ENCODE results near the gene PEX11A.

Gene PEX11A

GRCh38 chr15:89677381-89677780 lies 13.2 kb downstream of the PEX11A start:
- DNase-seq (ENCODE audit: low read depth in 2 of 3, low spot score in 1 of 3): no peak

- no peak for DNase-seq (ENCODE audit: low read depth in 2 of 3, low spot score in 1 of 3)
Observed at GRCh38 chr15:89675606-89676005, 14.9 kb downstream of the PEX11A start.

- DNase-seq (ENCODE audit: low read depth in 2 of 3, low spot score in 1 of 3): no peak
Observed at GRCh38 chr15:89674526-89674925, 16.0 kb downstream of the PEX11A start.

GRCh38 chr15:89673165-89673512 lies 17.4 kb downstream of the PEX11A start:
- DNase-seq (ENCODE audit: low read depth in 2 of 3, low spot score in 1 of 3): no peak

DNA sequence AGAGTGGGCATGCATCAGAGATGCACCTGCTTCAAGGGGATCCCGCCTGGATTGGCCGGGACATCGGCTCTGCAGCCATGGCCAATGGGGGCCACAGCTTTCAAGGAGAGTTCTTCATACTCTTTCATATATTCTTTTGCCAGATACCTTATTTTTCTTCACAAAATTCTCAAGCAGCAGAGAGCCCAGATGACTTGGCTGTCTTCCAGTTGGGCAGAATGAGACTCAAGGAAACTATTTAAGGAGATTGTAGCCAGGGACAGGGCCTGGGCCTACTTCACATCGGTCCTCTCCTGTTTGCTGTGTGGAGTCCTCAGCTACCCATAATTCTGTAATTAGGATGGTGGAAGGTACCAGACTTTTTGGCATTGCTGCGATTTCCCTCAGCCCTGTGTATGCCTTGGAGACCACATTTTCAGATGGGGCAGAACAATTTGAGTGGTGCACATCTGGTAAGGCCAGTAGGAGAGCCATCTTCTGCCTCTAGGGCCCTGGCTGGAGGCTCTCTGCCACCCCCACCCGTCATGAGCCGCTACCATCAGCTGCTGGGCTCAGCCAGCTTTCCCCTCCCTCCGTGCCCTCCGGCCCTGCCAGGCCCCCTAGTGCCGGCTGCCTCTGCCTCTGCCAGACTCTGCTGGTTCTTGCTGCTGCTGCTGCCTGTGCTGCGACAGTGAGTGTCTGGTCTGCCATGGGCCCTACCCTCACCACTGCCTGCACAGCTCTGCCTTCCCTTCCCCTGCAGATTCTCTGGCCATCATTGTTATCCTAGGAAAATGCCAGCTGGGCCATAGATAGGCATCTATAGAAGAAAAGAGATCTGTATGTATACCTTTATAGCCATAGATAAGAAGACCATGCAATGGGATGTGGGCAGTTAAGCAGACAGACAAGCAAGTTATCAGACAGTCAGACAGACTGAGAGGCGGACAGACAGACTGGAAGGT lies 18.1 kb downstream of the PEX11A start:
- DNase-seq (ENCODE audit: low read depth in 2 of 3, low spot score in 1 of 3): no peak

DNA sequence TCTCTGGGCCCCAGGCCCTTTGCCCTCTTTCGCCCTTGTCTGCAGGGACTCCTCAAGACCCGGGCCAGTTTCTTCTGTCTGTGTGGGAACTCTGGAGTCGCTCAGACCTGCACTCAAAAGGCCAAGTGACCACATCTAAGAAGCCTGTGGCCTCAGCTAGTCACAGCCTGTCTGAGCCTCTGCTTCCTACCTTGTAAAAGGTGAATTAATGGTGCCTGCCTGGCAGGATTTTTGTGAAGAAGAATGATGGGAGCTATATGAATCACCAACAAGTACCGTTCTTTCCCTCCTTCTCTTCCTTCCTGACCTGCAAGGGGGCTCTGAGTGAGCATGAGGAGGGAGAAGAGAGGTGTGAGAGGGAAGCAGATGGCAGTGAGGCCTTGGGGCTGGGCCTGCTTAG lies 18.9 kb downstream of the PEX11A start:
- no peak for DNase-seq (ENCODE audit: low read depth in 2 of 3, low spot score in 1 of 3)

- no peak for DNase-seq (ENCODE audit: low read depth in 2 of 3, low spot score in 1 of 3)
Observed at GRCh38 chr15:89670971-89671560, 19.5 kb downstream of the PEX11A start.

GRCh38 chr15:89669941-89670340 lies 20.6 kb downstream of the PEX11A start:
- no peak for DNase-seq (ENCODE audit: low read depth in 2 of 3, low spot score in 1 of 3)

- DNase-seq (ENCODE audit: low read depth in 2 of 3, low spot score in 1 of 3): no peak
Observed at GRCh38 chr15:89669309-89669865, 21.2 kb downstream of the PEX11A start.

DNA sequence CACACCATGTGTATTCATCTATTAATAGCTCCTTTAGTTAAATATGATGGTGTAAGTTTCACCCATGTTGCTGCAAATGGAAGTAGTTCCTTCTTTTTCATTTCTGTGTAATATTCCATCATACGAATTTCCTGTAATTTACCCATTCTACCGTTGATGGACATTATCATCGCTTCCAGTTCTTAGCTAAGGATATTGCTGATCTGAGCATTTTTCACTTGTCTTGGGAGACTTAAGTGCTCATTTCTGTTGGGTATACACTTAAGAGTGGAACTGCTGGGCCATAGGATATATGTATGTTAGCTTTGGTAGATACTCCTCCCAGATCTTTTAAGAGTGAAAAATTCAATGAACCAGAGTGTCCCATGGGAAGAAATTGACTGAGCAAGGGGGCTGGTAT lies 22.4 kb downstream of the PEX11A start:
- no peak for DNase-seq (ENCODE audit: low read depth in 2 of 3, low spot score in 1 of 3)

DNA sequence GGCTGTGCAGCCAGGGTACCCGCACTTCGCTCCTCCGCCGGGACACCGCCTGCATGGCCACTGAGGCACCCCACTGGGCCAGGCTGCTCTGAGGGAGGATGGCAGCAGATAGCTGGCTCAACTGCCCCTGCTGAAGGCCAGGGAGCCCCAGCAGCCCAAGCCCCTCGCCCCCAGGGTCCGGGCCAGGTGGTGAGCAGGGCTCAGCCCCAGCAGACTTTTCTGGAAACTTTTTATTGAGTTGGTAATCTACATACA lies 22.9 kb downstream of the PEX11A start:
- DNase-seq (ENCODE audit: low read depth in 2 of 3, low spot score in 1 of 3): no peak

DNA sequence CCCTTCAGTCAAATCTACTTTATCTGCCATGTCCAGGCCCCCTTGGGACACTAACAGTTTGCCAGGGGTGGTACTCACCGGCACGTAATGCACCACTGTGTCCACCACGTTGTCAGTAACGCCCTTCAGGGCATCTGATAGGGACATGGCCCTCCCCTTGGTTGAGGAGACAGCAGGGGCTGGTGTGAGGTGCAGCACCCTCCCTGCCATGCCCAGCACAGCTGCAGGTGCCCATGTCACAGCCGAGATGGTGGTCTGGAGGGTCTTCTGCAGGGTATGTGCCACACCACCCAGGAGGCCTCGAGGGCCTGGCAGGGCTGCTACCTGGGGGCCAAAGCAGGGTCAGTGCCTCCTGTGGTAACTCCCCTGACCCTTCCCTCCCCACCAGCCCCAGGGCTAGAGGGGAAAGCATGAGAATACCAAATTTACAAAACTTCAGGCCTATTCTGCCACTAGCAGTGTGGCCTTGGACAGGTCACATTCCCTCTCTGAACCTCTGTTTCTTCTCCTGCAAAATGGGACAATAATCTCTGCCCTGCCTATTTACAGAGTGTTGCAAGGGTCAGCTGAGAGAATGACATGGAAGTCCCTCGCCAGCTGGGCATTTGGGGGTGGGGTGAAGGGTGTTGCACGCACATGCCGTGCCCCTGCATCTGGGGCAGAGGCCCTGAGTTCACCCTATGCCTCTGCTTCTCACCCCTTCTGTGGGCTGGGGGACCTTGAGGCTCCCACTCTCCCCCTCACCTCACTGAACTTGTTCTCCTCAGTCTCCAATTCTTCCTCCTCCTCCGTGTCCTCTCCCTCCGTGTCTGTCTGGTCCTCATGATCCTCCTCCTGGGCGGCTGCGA lies 23.5 kb downstream of the PEX11A start:
- DNase-seq (ENCODE audit: low read depth in 2 of 3, low spot score in 1 of 3): no peak

DNA sequence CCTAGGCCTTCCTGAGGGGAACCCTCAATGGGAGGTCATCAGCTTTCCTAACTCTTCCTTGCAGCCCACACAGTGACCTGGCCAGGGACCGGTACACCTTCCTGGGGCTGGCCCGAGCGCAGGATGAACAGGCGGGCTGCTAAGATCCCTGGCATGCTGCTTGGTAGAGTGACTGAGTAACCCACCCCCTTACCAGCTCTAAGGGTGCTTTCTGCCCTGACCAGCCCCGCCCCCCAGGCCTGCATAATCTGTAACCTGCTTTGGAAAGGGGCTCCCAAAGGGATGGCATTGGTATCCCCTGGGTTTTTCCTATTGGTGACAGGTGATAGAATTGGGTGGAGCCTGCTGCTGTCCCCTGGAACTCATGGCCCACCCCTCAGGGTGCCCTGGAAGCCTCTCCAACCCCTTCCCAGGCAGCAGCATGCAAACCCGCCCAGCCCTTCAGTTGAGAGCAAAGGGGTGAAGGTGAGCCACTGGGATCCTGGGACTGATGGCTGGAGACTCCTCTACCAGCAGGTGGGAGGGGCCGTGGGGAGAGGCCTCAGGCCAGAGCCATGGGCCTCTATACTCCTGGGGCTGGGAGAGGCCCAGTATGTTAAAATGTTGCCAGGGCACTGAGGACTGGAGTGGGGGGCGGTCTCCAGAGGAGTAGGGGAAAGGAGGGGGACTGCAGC lies 24.2 kb downstream of the PEX11A start:
- no peak for DNase-seq (ENCODE audit: low read depth in 2 of 3, low spot score in 1 of 3)

DNA sequence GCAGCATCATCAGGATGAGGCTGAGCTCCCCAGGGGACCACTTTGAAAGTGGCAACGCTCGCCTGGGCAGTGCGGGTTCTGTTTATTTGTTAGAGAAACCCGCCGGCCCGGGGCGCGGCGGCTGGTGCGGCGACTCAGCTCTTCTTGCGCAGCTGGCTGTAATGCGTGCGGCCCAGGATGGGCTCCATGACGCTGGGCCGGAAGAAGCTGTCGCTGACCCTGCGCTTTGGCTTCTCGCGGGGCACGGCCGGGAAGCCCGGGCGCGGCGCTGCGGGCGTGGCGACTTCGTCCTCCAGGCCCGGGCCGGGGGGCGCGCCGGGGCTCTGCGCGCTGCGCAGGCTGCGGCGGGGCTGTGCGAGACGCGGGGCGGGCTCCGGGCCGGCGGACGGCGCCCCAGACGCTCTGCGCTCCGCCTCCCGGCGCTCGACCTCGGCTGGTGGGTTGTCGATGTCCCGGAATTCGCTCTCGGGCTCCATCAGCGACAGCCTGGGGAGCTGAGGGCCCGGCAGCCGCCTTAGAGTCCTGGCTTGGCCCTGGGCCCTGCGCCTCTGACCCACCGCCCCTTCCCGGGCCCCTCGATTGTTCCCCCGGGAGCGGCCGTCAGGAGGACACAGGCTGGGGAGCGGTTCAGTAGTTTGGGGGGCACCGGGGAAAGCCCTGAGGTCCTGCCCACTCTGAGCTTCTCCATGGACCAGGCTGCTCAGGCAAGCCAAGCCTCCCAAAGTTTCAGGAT lies 24.9 kb downstream of the PEX11A start:
- DNase-seq (ENCODE audit: low read depth in 2 of 3, low spot score in 1 of 3): no peak

- DNase-seq (ENCODE audit: low read depth in 2 of 3, low spot score in 1 of 3): no peak
Observed at GRCh38 chr15:89664441-89665350, 25.9 kb downstream of the PEX11A start.

GRCh38 chr15:89662893-89663626 lies 27.5 kb downstream of the PEX11A start:
- no peak for DNase-seq (ENCODE audit: low read depth in 2 of 3, low spot score in 1 of 3)

DNA sequence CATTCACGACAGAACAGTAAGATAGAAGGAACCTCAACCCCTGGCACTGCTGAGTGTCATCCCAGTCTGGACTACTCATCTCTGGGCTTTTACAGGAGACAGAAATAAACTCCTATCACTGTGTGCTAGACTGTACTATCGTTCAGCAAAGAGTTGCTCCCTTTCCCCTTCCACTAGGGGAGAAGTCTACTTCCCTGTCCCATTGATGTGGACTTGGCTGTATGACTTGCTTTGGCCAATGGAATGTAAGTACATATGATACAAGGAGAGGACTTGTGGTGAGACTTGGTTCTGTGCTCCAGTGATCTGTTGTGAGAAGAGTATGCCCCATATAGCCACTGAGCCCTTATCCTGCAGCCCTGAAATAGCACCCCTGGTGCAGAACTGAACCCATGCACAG lies 30.0 kb downstream of the PEX11A start:
- DNase-seq (ENCODE audit: low read depth in 2 of 3, low spot score in 1 of 3): no peak

- no peak for DNase-seq (ENCODE audit: low read depth in 2 of 3, low spot score in 1 of 3)
Observed at GRCh38 chr15:89659295-89659694, 31.3 kb downstream of the PEX11A start.

GRCh38 chr15:89657686-89658200 lies 32.8 kb downstream of the PEX11A start:
- no peak for DNase-seq (ENCODE audit: low read depth in 2 of 3, low spot score in 1 of 3)

Data from stimulated activated CD4-positive, alpha-beta T cell treated with anti-CD3 and anti-CD28 coated beads, Interleukin-12 subunit alpha, Interleukin-12 subunit beta, amount 100 ng/mL, for 48 hours (primary cell).